PFSK-1 (cell line): Measurements from ENCODE around the gene ARHGAP9.

ENCODE experiments used
- POLR2AphosphoS5 ChIP-seq: IDR thresholded peaks from 2 replicates; pipeline ENCODE4 v1.6.1; 2012; ENCODE audit warnings: low read depth, mild to moderate bottlenecking, control low read depth, low read length, moderate library complexity
- SIN3A ChIP-seq: IDR thresholded peaks from 2 replicates; pipeline ENCODE4 v1.6.1; 2012; ENCODE audit warnings: mild to moderate bottlenecking, low read length, moderate library complexity, borderline replicate concordance; ENCODE audit not compliant: insufficient read depth
- TAF1 ChIP-seq: IDR thresholded peaks from 2 replicates; pipeline ENCODE4 v1.6.1; 2012; ENCODE audit warnings: low read length, control low read depth, borderline replicate concordance; ENCODE audit not compliant: insufficient read depth

DNA sequence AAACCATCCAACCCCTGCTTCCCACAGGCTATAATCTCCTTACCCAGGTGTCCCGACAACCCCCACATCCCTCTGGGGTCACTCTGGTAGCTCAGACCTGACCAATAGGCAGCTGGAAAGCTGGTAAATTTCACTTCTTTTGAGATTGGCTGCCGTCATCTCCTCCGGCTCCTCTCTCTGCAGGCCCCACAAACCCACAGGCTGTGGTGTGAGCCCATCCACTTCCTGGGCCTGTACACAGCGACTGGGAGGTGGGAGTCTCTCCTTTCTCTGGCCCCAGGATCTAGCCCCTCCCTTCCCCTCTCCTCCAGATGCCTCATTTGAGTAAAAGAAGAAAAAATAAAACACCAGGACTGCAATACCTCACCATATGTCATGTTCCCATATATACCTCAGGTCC lies 44.4 kb downstream of the ARHGAP9 start:
- TF ChIP-seq POLR2AphosphoS5: no peak
- no peak for TF ChIP-seq SIN3A
- TF ChIP-seq TAF1: no peak
